ENCODE data around the gene PRKAR2B. TPM values are rescaled to one million over a fixed set of nuclear protein-coding genes. Genes with fewer than 3 reads are reported as not detected.
A peak's percentile ranks its signal among the peaks of the same experiment; 100 is the strongest.

PRKAR2B gene
- total RNA-seq, 1 donor from 2014 or later, result 16.3 TPM

DNA sequence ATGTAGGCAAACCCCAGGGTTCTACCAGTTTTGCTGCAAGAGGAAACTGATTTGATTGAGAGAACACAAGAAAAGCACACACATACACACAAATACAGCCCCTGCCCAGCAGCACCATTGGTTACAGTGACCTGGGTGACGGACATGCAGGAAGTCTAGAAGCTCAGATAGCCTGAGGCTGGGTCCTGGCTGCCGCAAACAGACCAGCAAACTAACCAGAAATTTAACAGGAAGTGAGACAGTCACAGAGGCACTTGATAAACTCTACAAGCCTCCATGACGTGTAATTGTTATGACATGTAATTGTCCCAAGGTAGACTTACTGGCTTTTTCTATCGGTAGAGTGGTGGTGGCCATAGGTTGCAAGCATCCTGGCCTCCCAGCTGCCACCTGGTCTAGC is 58.9 kb downstream of the PRKAR2B start:
- intact Hi-C loops (cut with DNase I), result no loop called here
- ATAC-seq (ENCODE audit: poor library complexity), result no peak
- DNase-seq, result no peak

DNA sequence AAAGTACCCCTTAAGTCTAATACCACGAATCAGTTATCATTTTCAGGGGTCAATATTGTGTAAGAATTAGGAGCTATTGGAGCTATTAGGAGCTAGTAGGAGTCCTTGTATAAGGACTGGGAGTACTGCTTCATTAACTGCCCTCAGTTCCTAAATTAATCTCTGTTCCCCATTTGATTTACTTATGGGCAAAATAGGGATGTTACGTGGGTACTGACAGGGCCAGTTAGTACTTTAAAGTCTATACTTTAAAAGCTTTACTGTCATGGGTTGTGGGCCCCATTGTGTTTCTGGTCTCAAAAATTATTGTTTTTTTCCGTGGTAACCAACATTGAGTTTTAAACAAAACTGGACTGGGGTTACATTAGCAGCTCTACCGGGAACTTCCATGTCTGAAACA is 60.3 kb downstream of the PRKAR2B start:
- intact Hi-C loops (cut with DNase I), result no loop called here
- no peak for ATAC-seq (ENCODE audit: poor library complexity)
- DNase-seq, result no peak

DNA sequence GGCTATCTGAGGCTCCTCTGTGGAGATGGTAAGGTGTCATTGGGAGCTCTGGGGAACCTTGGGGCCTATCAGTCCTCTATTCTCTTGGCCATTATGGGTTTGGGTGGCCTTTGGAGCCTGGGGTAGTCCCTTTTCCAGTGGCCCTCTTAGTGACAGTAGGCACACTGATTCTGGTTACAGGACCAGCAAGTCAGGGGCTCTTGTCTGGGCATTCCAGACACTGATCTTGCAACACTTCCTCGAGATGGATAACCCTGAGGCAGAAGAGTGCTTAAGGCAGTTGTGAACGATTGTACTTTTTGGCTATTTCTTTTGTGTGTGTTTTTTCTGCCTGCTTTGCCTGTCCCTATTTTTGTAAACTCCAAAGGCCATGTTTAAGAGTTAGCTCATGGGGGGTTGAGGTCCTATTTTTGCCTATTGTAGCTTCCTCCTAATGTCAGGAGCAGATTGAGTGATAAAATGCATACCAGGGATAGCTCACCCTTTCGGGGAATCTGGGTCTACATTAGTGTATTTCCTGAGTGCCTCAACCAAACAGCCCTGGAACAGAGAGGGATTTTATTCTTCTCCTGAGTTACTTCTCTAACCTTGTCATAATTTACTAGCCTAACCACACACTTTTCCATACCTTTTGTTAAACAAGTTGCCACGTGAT is 61.2 kb downstream of the PRKAR2B start:
- intact Hi-C loops (cut with DNase I), result no loop called here
- DNase-seq, result no peak
- ATAC-seq (ENCODE audit: poor library complexity), result no peak

DNA sequence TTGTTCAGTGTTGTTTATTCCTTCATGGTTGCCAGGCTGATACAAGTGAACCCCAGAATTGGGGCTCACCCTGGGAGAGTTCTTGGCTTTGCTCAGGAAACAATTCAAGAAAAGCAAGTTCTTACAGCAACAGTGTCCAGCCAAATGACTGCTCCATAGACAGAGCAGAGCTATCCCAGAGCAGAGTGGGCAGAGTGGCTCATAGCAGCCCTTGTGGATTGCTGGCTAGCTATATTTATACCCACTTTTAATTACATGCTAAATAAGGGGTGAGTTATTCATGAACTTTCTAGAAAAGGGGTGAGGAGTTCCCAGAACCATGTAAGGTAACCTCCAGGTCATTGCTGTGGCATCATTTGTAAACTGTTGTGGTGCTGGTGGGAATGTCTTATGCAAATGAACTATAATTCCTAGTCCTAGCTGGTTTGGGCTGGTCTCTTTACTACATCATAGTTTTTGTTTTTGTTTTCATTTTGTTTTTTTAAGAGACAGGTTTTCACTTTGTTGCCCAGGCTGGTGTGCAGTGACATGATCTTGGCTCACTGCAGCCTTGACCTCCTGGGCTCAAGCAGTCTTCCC is 64.4 kb downstream of the PRKAR2B start:
- ATAC-seq (ENCODE audit: poor library complexity) (no peak), DNase-seq (no peak)
- intact Hi-C loops (cut with DNase I), result no loop called here

DNA sequence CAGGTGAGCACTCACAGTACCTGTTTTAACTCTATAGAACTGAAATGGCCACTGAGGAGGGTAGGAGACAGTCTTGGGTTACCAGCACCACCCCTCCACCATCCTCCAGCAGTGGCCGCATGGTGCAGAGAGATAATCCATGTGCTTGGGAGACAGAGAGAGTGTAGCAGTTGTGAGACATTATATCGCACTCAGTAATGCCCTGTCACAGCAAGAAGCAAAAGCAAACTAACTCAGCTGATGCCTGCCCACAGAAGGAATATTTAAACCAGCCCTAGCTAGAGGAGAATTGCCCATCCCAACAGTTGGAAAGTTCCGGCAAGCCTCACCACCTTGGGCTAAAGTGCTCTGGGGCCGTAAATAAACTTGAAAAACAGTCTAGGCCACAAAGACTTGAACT is 65.5 kb downstream of the PRKAR2B start:
- ATAC-seq (ENCODE audit: poor library complexity), result no peak
- intact Hi-C loops (cut with DNase I), result no loop called here
- no peak for DNase-seq

DNA sequence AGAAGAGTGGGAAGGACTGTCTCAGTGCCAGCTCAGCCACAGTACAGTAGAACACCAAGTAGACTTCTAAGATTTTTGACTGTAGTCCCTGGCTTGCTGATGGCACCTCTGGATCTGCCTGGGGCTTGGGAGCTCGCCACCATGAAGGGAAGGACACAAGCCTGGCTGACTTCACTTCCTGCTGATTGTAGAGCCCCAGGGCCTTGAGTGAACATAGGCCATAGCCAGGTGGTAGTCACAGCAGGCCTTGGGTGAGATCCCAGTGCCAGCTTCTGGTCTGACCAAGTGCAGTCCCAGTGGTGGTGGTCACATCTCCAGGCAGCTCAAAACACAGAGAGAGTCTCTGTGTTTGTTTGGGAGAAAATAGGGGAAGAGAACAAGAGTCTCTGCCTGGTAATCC is 66.7 kb downstream of the PRKAR2B start:
- intact Hi-C loops (cut with DNase I), result no loop called here
- ATAC-seq (ENCODE audit: poor library complexity), result no peak
- DNase-seq, result no peak

DNA sequence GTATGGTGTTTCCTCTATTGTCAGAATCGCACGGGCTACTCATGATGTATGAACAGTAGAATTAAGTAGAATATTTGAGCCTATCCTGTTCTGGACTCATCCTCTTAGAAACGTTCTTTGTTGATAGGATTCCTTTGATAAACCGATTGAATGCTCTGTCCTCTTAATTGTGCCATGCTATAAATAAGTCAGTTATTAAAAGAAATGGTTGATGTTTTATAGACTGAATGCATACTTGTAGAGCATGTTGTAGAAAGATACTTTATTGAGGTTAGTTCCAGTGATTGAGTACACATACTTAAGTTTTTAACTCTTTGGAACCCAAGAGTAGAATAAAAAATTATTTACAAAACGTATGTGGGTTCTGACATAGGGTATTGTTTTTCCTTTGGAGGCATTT is 69.4 kb downstream of the PRKAR2B start:
- intact Hi-C loops (cut with DNase I), result no loop called here
- DNase-seq (no peak), ATAC-seq (ENCODE audit: poor library complexity) (peak; percentile 14)

DNA sequence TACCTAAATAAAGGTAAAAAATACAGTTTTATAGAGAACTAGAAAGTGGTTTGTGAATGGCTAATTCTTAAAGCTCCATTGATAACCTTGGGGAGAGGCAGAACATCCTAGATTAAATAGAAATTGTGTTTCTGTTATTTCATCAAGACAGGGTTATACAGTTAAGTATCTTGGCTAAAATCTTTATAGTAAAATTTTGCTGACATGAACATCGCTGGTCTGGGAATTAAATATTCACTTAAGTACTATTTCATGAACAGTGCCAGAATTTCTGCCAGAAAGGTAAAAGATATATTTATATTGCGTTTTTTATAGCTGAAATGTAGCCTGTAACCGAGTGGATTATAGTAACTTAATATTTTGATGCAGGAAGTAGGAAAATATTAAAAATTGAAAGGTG is 70.6 kb downstream of the PRKAR2B start:
- intact Hi-C loops (cut with DNase I), result no loop called here
- ATAC-seq (ENCODE audit: poor library complexity) (no peak), DNase-seq (no peak)

DNA sequence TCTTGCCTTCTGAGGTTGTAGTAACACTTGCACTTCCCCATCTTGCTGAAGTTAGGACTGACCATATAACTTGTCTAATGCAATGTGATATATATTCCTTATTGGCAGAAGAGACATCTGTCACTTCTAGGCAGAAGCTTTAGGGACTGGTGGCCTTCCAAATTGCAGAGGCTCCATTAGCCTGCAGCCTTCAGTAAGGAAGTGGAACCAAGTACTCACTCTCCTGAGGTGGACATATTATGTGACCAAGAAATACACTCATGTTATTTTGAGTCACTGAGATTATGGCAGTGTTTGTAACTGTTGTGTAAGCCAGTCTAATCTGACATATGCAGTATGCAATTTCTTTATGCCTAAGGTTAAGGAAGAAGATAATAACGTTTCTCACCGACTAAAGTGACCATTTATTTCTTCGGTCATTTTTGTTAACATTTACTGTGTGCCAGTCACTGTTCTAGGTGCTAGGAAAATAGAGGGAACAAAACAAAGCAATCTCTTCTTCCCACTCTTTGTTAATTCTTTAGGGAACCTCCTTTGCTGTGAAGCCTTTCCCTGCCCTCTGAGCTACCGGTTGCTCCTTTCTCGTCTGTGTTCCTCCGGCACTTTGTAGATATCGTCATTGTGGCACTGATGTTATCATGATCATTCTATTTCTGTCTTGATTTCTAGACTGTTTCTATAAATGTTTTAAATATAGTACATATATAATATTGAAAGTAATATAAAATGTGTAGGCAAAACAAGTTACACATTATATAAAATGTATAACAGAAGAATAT is 71.4 kb downstream of the PRKAR2B start:
- intact Hi-C loops (cut with DNase I), result no loop called here
- no peak for ATAC-seq (ENCODE audit: poor library complexity)
- DNase-seq, result no peak

DNA sequence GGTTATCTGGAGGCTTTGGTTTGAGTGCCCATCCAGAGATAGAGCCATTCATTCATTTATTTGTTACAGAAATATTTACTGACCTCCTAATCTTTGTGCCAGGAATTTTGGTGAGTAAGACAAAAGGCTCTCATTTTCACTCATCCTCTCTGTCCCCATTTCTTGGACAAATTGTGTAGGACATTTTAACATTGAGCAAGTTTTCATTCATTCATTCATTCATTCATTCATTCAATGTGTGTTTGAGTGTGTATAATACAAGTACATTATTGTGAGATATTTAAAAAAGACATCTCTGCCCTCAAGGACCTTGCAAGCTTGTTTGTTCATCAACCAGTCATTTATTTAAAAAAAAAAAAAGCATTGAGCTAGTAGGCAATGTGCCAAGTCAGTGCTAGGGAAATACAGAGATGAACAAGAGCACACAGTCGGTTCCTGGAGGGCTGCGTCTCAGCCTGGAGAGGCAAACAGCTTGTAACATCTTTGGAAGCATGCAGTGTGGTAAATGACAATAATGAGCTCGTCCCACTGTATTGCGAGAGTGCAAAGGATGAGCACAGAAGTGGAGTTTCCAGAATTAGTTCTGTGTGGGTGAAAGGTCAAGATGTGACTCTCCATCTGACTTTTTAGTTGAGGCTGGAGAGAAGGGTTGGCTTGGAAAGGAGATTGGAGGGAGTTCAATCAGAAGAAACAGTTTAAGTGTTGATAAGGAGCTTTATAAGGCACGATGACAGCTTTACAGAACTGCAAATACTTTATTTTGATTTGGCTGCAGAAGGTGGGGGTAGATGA is 73.8 kb downstream of the PRKAR2B start:
- intact Hi-C loops (cut with DNase I), result no loop called here
- ATAC-seq (ENCODE audit: poor library complexity) (peak; percentile 47), DNase-seq (no peak)

DNA sequence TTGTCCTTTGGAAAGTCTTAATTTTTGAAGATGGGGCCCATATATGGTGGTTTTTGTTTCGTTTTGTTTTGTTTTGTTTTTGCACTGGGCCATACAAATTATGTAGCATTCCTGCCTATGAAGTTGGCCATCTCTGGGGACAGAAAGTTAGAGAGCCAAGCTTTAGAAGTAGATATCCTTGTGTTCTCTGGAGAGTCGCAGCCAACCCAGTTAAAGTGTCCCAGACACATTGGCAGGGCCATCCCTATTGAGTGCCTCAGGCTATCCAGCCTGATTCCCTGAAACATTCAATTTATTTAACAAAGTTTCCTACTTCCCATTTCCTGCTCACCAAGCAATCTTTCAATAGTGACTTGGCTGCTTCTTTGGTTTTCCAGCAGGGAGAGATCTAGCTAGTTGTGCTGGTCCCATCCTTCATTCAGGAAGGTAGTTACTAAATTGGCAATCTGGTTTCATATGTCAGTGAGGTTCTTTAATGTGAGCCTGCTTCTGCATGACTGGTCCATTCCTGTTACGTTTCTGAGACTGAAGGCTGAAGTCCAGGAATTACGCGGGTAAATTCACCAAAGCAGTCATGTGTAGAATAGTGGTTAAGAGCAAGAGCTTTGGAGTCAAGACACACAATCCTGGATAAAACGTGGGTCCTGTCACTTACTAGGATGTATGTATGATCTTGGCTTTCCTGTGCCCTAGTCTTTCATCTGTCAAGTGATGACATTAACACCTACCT is 75.0 kb downstream of the PRKAR2B start:
- intact Hi-C loops (cut with DNase I), result no loop called here
- DNase-seq (no peak), ATAC-seq (ENCODE audit: poor library complexity) (peak; percentile 56)

DNA sequence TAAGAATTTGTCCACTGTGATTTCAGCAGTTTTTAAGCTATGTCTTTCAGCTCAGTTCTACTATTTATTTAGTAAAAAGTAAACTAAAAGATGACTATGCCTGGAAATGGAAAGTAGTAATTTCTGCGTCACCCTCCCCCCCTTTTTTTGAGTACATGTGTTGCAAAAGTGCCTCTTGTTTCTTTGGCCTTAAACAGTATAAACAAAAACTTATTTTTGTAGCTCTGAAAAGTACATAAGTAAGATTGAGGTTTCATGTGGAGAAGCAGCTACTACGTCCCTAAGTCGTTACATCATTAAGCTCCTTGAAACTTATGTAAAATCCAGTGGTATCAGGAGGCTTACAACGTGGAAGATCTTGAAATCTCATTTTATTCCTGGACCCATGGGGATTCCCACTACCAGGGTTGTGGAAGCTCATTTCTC is 78.0 kb downstream of the PRKAR2B start:
- ATAC-seq (ENCODE audit: poor library complexity) (no peak), DNase-seq (no peak)
- intact Hi-C loops (cut with DNase I), result no loop called here

DNA sequence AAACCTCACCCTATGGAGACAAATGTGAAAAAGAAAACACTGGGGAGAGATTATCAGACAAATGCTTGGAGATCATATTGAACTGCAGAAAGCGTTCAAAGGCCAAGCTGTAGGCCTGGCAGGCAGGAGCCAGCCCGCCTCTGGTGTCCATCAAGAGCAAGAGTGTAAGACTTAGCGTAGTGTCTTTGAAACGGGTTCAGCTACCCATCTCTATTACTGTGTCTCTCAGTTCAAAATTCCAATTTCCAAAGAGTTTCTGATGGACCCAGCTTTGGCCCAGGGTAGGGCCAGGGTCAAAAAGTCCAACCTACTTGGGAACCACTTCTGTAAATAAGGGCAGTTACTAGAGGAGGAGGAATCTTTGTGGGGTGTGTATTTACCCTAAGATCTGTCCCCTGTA is 78.9 kb downstream of the PRKAR2B start:
- ATAC-seq (ENCODE audit: poor library complexity) (no peak), DNase-seq (no peak)
- intact Hi-C loops (cut with DNase I), result no loop called here

DNA sequence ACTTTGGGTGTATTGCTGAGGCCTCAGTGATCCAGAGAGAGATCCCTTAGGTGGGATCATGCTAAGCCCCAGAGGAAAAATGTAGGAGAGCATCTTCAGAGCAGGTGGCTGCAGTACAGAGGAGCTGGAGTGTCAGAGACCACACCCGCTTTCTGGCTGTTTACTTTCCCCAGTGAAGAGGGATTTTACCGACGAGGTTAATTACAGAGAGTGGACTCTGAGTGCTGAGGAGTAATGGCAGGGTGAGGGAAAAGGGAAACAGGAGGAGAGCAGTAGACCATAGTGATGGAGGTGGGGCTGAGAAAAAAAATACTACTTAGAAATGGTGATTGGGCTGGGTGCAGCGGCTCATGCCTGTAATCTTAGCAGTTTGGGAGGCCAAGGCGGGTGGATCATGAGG is 81.0 kb downstream of the PRKAR2B start:
- intact Hi-C loops (cut with DNase I), result no loop called here
- ATAC-seq (ENCODE audit: poor library complexity), result no peak
- no peak for DNase-seq

DNA sequence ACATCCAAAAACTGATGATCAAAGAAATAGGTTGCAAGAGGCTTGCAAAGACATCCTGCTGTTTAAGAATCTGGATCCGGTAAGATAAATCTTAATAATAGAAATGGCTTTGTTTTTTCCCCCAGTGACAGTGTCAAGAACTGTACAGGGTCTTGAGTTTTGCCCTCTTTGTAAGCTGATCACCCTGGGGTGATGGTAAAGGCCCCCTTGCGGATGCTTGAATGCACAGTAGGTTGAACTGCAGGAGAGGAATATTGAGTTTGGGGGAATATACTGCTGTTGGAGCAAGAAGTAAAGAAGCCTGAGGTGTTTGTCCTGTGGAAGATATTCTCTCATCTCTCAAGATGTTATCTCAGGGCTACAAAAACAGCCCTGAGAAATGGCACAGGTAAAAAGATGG is 83.7 kb downstream of the PRKAR2B start:
- intact Hi-C loops (cut with DNase I), result no loop called here
- DNase-seq (no peak), ATAC-seq (ENCODE audit: poor library complexity) (no peak)

DNA sequence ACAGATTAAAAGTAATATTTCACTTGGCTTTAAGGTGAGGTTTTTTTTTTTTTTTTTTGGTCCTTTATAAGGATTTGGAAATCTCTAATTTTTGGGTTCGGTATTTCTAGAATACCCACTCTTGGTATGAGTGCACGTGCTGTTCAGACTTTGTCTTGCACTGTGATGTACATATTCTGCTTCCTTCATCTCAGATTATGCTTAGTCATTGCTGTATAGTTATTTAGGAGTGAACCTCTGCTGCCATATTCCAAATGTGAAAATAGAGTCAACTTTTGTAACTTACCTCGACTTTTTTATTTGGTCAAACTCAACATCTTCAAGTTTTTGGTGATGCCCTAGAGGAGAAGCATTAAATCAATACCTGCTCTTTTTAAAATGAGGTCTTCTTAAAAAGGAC is 84.2 kb downstream of the PRKAR2B start:
- intact Hi-C loops (cut with DNase I), result no loop called here
- ATAC-seq (ENCODE audit: poor library complexity) (no peak), DNase-seq (no peak)

DNA sequence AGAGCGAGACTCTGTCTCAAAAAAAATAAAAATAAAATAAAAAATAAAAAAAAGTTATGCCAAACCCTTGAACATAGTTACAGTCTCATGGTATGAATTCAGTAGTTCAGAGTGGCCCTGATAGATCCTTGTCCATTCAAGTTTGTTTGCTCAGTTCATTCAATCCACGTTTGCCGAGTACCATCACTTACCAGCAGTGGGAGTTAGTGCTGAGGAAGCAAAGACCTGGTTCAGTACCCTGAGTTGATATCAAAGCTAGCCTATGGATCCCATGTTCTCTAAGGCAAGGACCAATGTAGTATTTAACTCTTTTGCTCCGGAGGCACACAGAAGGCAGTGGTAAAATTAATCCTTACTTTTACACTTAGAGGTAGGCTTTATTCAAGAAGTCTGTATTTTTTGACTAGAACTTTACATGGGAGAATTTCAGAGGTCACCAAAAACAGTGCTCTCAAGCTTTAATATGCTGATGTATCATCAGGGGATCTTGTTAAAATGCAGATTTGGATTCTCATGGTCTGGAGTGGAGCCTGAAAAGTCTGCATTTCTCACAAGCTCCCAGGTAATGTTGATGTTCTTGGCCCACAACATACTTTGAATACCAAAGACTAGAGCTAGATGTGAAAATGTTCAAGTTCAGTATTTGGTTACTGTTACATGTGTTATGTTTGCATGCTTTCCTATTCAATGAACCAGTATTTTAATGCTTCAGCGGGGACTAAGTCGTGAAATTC is 86.1 kb downstream of the PRKAR2B start:
- ATAC-seq (ENCODE audit: poor library complexity), result no peak
- no peak for DNase-seq
- intact Hi-C loops (cut with DNase I), result no loop called here

DNA sequence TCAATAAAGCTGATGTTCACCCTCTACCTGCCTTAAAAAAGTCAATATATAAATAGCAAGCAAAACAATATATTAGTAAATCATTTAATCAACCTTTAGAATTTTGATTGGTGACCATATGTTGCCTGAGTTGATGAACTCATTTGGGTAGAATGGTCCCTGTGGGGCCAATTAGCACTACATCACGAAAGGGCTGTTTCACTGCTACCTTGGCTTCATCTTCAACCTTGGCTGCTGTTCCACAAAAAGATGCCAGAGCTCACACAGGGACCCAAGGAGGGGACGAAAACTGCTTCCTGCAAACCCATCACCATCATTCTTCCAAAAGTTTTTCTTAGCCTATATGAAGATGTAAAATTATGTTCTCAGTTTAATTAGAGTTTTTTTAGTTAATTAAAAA is 88.9 kb downstream of the PRKAR2B start:
- DNase-seq, result no peak
- ATAC-seq (ENCODE audit: poor library complexity), result no peak
- intact Hi-C loops (cut with DNase I), result no loop called here

Data from Right ventricle myocardium superior (tissue), 1 donor.